Adrenal gland (tissue), 12 donors: ENCODE data around the gene NT5M. TPM values are rescaled to one million over a fixed set of nuclear protein-coding genes. Genes with fewer than 3 reads are reported as not detected.
A peak's percentile ranks its signal among the peaks of the same experiment; 100 is the strongest.

ENCODE experiments used
- DNase-seq, 7 donors: peaks; one replicate each; pipeline ENCODE4 v3.0.0-alpha.2; 2019 to 2020
- H3K27ac ChIP-seq, 5 donors: fragments of 200-600 bp; sonication (generic) in 4 of 5; 1 replicate in 3 of 5; 2 replicates in 2 of 5; pipeline versions ENCODE4 v1.5.1 to v1.8.0; 2016 to 2020; ENCODE audit warnings: mild to moderate bottlenecking in 1 of 5
- H3K27me3 ChIP-seq: fragments of 200-600 bp; 2 replicates; pipeline ENCODE4 v1.8.0; 2021
- H3K36me3 ChIP-seq, 2 donors: fragments of 200-600 bp; replicated peaks in 1 of 2; 1 replicate in 1 of 2; 2 replicates in 1 of 2; pipeline versions ENCODE4 v1.5.1 to v1.8.0; 2018 to 2022
- H3K4me1 ChIP-seq, 2 donors: fragments of 200-600 bp; replicated peaks in 1 of 2; 1 replicate in 1 of 2; 2 replicates in 1 of 2; pipeline versions ENCODE4 v1.5.1 to v1.8.0; 2018 to 2021
- H3K4me3 ChIP-seq, 4 donors: fragments of 200-600 bp; sonication (generic) in 3 of 4; one replicate each; pipeline ENCODE4 v1.5.1; 2016 to 2018
- H3K9me3 ChIP-seq, 3 donors: fragments of 200-600 bp; sonication (generic) in 1 of 3; replicated peaks in 1 of 3; 1 replicate in 2 of 3; 2 replicates in 1 of 3; pipeline versions ENCODE4 v1.5.1 to v1.8.0; 2016 to 2021
- CTCF ChIP-seq, 6 experiments: fragments of 450-650 bp in 4 of 6; fragments of 200-600 bp in 2 of 6; sonication (generic) in 1 of 6; IDR thresholded peaks; 1 replicate in 5 of 6; 2 replicates in 1 of 6; pipeline versions ENCODE4 v1.5.1 to v1.8.0; 2016 to 2021; ENCODE audit warnings: antibody characterized with exemption in 6 of 6, mild to moderate bottlenecking in 2 of 6, moderate library complexity in 1 of 6
- POLR2A ChIP-seq, 2 donors: fragments of 450-650 bp; IDR thresholded peaks; one replicate each; pipeline ENCODE4 v1.6.1; 2017; ENCODE audit warnings: antibody characterized with exemption in 2 of 2, mild to moderate bottlenecking in 2 of 2, moderate library complexity in 1 of 2
- WGBS, 4 donors: extraction: QIAGEN DNeasy Blood & Tissue Kit in 2 of 4; methylation state at CpG; one replicate each; pipeline versions ENCODE4 v1.1.5 to v1.1.7; 2013 to 2017; 5-methylcytosine and 5-hydroxymethylcytosine counted together
- intact Hi-C, 2 donors: fragments of 100-400 bp; cut with DNase I; formaldehyde crosslinking; loops; one replicate each; pipeline versions ENCODE4 v1.14.1 to v1.15.0; 2022 to 2023
- polyA plus RNA-seq, 3 donors: library from polyadenylated mRNA; stranded (reverse); fragments of 200-250 nt in 2 of 3; fragments of 350-450 nt in 1 of 3; fragmentation: Illumina TruSeq in 1 of 3; extraction: RNeasy Lipid Tissue Mini Kit (QIAGEN cat#74804) in 1 of 3; gene quantifications; one replicate each; pipeline ENCODE4 v1.2.3, GENCODE V29; 2013 to 2014
- total RNA-seq, 9 donors: library from RNA; depleted of rRNA in 4 of 9; stranded (reverse); fragments of >200 nt in 4 of 9; fragments of 120-200 nt in 1 of 9; fragmentation: NEBNext Ultra II Directional in 1 of 9; extraction: Animal tissue kit (Norgen Biotek cat#: 25700) in 1 of 9; gene quantifications; one replicate each; pipeline versions ENCODE4 v1.1.0 to v1.2.4, GENCODE V29; 2013 to 2023
- donor health status: healthy with polysubstance abuse.
- donor health status: Bipolar disorder and iron deficiency.
- donor health status: DM: yes; HTN: yes; CAD: no.
- donor health status: DM: no; HTN: no; CAD: no.
- donor health status: DM: no; HTN: no; CAD: no.
- donor health status: DM: yes; HTN: yes; CAD: no.

The NT5M gene
- total and polyA plus RNA-seq, 12 donors = 0.40 to 4.8 (median 1.7) TPM

DNA sequence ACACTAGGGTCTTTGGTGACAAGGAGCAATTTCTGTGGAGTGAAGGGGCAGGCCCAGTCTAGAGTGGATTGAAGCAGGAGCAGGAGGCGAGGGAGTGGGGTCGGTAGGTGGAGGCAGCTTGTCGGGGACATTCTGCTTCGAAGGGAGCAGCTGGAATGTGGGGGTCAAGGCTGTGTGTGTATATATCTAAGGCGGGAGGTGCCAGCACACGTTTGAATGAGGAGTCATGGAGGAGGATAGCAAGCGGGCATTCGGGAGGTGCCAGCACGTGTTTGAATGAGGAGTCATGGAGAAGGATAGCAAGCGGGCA, 17.7 kb downstream of the NT5M start:
- H3K36me3 ChIP-seq = no peaks in the 10 kb centered on the region

GRCh38 chr17:17321356-17322025, 18.3 kb downstream of the NT5M start:
- no peak for TF ChIP-seq POLR2A (IDR thresholded peaks at IDR 0.05)
- no peak for TF ChIP-seq CTCF (IDR thresholded peaks at IDR 0.05)
- no peak overlapping the region for H3K27ac ChIP-seq
- H3K4me3 ChIP-seq = no peak overlapping the region
- intact Hi-C loops = no loop called here
- DNase-seq = peak in 1 of 7 donors; percentile 18
- H3K27me3 ChIP-seq = no peaks in the 10 kb centered on the region
- no peaks in the 10 kb centered on the region for H3K9me3 ChIP-seq
- H3K4me1 ChIP-seq = no peaks in the 10 kb centered on the region
- WGBS, 4 donors = 89 to 94% (median 92%) methylated on average over 11 of the region's 11 CpGs
- no peaks in the 10 kb centered on the region for H3K36me3 ChIP-seq

More for the DNA sequence above, 17.7 kb downstream of the NT5M start:
- intact Hi-C loops = no loop called here
- WGBS, 4 donors = 88 to 91% (median 90%) methylated on average over 10 of the region's 10 CpGs
- Histone ChIP-seq H3K9me3 (no peaks in the 10 kb centered on the region), H3K4me3 (no peak overlapping the region), H3K27me3 (no peaks in the 10 kb centered on the region), H3K27ac (no peak overlapping the region), H3K4me1 (no peaks in the 10 kb centered on the region)
- peak in 1 of 7 donors; percentile 17 for DNase-seq
- TF ChIP-seq CTCF (IDR thresholded peaks at IDR 0.05) (no peak), POLR2A (IDR thresholded peaks at IDR 0.05) (no peak)

DNA sequence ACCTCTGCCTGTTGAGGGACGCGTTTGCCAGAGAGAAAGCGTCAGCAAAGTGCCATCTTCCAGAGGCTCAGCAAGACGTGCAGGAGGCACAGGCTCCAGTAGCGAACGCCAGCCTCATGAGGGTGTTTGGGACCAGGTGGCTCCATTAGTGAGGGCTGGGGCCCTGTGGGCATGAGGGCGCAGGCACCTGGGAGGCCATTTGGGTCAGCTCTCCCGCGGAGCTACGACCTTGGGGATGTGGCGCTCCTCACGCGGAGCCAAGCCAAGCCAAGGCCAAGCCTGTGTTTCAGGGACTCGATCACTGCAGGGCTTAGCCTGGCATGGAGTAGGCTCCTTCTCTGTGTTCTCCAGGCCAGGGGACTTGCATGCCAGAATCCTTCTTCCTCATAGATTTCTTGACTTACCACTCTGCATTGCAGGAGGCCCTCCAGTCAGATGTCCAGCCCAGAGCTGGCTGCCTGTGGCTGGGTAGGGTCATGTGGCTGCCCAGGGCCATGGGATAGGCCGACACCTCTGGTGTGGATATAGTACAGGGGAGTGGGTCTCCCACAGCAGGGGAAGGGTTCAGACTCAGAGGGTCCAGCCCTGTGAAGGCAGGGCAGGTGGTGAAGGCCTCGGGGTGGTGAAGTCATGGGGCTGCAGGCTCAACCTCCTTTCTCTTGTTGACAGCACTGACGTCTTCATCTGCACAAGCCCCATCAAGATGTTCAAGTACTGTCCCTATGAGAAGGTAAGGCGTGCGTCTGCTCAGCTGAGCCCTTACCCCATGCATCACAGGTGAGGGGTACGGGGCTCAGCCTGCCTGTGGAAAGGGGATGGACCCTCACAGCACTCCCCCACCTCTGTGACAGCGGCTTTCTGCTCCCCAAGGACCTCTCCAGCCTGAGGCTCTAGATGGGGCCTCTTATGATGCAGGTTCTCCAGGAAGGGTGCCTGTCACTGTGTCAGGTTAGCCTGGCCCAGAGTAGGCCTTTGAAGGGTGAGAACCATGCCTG, 19.6 kb downstream of the NT5M start:
- intact Hi-C loops = no loop called here
- Histone ChIP-seq H3K36me3 (no peaks in the 10 kb centered on the region), H3K9me3 (no peaks in the 10 kb centered on the region), H3K27ac (no peak overlapping the region), H3K27me3 (no peaks in the 10 kb centered on the region), H3K4me1 (no peaks in the 10 kb centered on the region), H3K4me3 (no peak overlapping the region)
- TF ChIP-seq POLR2A (IDR thresholded peaks at IDR 0.05) (no peak), CTCF (IDR thresholded peaks at IDR 0.05) (no peak)
- DNase-seq = no peak
- WGBS, 4 donors = 77 to 95% (median 87%) methylated on average over 13 to 21 of the region's 21 CpGs

- Histone ChIP-seq H3K27me3 (no peaks in the 10 kb centered on the region), H3K4me1 (no peaks in the 10 kb centered on the region), H3K27ac (no peak overlapping the region), H3K4me3 (no peak overlapping the region), H3K36me3 (no peaks in the 10 kb centered on the region), H3K9me3 (no peaks in the 10 kb centered on the region)
- DNase-seq = no peak
- TF ChIP-seq CTCF (IDR thresholded peaks at IDR 0.05) (no peak), POLR2A (IDR thresholded peaks at IDR 0.05) (no peak)
- intact Hi-C loops = no loop called here
- 93 to 100% (median 96%) methylated on average over 3 to 8 of the region's 8 CpGs for WGBS, 4 donors
Measured at GRCh38 chr17:17324616-17325015, 21.4 kb downstream of the NT5M start.
